NCI-H187 treated with DMSO at 0.1 percent for 48 hours (cell line): ENCODE results near the gene ZHX3.

Source experiments
- DNase-seq: peaks from one replicate; lab custom pipeline; 2025; lab: John Stamatoyannopoulos, UW

ZHX3 gene

GRCh38 chr20:41352666-41353065 lies 35.1 kb upstream of the ZHX3 start:
- DNase-seq = no peak

GRCh38 chr20:41352106-41352505 lies 34.6 kb upstream of the ZHX3 start:
- DNase-seq = no peak

GRCh38 chr20:41350408-41350962 lies 33.0 kb upstream of the ZHX3 start:
- no peak for DNase-seq

GRCh38 chr20:41349943-41350342 lies 32.4 kb upstream of the ZHX3 start:
- DNase-seq = no peak

GRCh38 chr20:41349266-41349665 lies 31.7 kb upstream of the ZHX3 start:
- DNase-seq = no peak

GRCh38 chr20:41348430-41349172 lies 31.1 kb upstream of the ZHX3 start:
- no peak for DNase-seq

- DNase-seq = no peak
Observed at GRCh38 chr20:41347523-41348429, 30.2 kb upstream of the ZHX3 start.

GRCh38 chr20:41345729-41346067 lies 28.2 kb upstream of the ZHX3 start:
- no peak for DNase-seq

GRCh38 chr20:41344938-41345728 lies 27.6 kb upstream of the ZHX3 start:
- no peak for DNase-seq

GRCh38 chr20:41344477-41344876 lies 26.9 kb upstream of the ZHX3 start:
- no peak for DNase-seq

GRCh38 chr20:41342474-41343464 lies 25.2 kb upstream of the ZHX3 start:
- DNase-seq = no peak

GRCh38 chr20:41340327-41341055 lies 23.0 kb upstream of the ZHX3 start, which contains the start of gene LPIN3:
Gene LPIN3 (plus strand): TSS chr20:41340821. CDS start chr20:41345804, 4,983 bp downstream.
- peak; percentile 48 for DNase-seq

GRCh38 chr20:41339957-41340326 lies 22.4 kb upstream of the ZHX3 start:
- peak; percentile 47 for DNase-seq

- DNase-seq = no peak
Observed at GRCh38 chr20:41336711-41337492, 19.4 kb upstream of the ZHX3 start.

GRCh38 chr20:41335591-41335990 lies 18.1 kb upstream of the ZHX3 start:
- DNase-seq = no peak

- DNase-seq = no peak
Observed at GRCh38 chr20:41334443-41335421, 17.2 kb upstream of the ZHX3 start.

GRCh38 chr20:41334036-41334435 lies 16.5 kb upstream of the ZHX3 start:
- DNase-seq = no peak

- no peak for DNase-seq
Observed at GRCh38 chr20:41331731-41332130, 14.2 kb upstream of the ZHX3 start.
